ENCODE results near the gene ZNF445.

ZNF445 gene

DNA sequence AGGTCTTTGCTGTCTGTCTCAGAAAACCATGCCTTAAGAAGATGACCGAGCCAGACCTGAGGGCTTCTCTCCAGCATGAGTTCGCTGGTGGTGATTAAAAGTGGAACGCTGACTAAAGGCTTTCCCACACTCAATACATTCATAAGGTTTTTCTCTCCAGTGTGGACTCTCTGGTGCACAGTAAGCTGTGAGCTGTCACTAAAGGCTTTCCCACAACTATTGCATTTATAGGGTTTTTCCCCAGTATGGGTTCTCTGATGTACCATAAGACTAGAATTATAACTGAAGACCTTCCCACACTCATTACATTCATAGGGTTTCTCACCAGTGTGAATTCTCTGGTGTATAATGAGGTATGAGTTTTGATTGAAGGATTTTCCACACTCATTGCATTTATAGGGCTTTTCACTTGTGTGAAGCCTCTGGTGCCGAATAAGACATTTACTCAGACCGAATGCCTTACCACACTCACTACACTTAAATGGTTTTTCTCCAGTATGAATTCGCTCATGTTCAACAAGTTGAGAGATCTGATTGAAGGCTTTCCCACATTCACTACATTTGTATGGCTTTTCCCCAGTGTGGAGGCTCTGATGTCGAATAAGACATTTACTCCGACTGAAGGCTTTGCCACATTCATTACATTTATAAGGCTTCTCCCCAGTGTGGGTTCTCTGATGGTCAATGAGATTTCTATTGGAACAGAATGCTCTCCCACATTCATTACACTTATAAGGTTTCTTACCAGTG is 21.9 kb upstream of the ZNF445 start:
- no peak for ATAC-seq
- TF ChIP-seq, protein P1, sequence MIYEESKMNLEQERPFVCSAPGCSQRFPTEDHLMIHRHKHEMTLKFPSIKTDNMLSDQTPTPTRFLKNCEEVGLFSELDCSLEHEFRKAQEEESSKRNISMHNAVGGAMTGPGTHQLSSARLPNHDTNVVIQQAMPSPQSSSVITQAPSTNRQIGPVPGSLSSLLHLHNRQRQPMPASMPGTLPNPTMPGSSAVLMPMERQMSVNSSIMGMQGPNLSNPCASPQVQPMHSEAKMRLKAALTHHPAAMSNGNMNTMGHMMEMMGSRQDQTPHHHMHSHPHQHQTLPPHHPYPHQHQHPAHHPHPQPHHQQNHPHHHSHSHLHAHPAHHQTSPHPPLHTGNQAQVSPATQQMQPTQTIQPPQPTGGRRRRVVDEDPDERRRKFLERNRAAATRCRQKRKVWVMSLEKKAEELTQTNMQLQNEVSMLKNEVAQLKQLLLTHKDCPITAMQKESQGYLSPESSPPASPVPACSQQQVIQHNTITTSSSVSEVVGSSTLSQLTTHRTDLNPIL (CRISPR knock-in tag; IDR thresholded peaks at IDR 0.05; ENCODE audit: low read depth) = no peak

DNA sequence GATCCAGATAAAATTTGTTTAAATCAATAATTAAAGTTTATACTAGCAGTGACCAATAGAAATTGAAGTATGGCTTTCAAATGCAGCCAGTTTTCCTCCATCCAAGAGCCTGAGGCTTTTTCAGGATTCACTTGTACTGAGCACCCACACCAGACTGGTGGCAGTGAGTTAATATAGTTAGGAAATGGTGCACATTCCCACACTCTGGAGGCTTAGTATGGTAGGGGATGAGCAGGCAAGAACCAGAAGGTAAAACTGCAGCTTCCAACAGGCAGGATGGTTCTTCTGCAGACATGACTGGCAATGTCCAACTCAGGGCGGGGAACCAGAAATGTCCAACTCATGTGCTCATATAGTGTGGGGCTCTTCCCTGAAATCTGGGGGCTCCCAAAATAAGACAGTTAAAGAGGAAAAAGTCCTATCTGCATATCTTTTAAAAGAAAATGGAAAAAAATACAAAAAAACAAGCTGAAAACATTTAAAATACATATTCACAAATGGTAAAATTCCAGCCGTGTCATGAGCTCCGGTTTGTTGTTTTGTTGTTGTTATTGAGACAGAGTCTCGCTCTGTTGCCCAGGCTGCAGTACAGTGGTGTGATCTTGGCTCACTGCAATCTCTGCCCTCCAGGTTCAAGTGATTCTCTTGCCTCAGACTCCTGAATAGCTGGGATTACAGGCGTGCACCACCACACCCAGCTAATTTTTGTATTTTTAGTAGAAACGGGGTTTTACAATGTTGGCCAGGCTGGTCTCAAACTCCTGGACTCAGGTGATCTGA is 18.4 kb upstream of the ZNF445 start:
- no peak for ATAC-seq
- no peak for TF ChIP-seq ZC3H10 (CRISPR knock-in tag; IDR thresholded peaks at IDR 0.05)
- no peak for TF ChIP-seq ZNF8 (CRISPR knock-in tag; IDR thresholded peaks at IDR 0.05)
- TF ChIP-seq GLIS3 (CRISPR knock-in tag; IDR thresholded peaks at IDR 0.05) = no peak
- TF ChIP-seq PPARA (CRISPR knock-in tag; IDR thresholded peaks at IDR 0.05; ENCODE audit: borderline replicate concordance) = no peak

DNA sequence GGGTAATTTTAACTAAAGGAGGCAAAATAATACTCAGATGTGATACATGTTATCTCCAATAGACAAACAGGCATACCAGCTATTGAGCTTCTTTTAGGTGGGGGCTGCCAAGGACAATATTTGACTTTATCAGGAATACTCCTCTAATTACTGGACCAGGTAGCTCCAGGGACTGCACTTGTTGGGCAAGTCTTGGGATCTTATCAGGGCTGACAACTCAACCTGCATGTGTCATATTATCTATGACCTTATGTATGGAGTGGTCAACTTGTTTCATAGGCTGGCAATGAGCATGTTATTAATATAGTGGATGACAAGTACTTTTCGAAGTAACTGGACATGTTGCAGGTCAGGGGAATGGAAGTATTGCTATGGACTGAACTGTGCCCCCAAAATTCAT is 15.0 kb upstream of the ZNF445 start:
- TF ChIP-seq ISL1 (CRISPR knock-in tag; IDR thresholded peaks at IDR 0.05) = no peak
- TF ChIP-seq, protein P2, sequence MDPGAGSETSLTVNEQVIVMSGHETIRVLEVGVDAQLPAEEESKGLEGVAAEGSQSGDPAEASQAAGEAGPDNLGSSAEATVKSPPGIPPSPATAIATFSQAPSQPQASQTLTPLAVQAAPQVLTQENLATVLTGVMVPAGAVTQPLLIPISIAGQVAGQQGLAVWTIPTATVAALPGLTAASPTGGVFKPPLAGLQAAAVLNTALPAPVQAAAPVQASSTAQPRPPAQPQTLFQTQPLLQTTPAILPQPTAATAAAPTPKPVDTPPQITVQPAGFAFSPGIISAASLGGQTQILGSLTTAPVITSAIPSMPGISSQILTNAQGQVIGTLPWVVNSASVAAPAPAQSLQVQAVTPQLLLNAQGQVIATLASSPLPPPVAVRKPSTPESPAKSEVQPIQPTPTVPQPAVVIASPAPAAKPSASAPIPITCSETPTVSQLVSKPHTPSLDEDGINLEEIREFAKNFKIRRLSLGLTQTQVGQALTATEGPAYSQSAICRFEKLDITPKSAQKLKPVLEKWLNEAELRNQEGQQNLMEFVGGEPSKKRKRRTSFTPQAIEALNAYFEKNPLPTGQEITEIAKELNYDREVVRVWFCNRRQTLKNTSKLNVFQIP (CRISPR knock-in tag; IDR thresholded peaks at IDR 0.05; ENCODE audit: borderline replicate concordance, low read depth) = no peak
- TF ChIP-seq PPARA (CRISPR knock-in tag; IDR thresholded peaks at IDR 0.05; ENCODE audit: borderline replicate concordance) = no peak
- no peak for TF ChIP-seq TOX (CRISPR knock-in tag; IDR thresholded peaks at IDR 0.05; ENCODE audit: borderline replicate concordance)
- no peak for TF ChIP-seq ESRRG (CRISPR knock-in tag; IDR thresholded peaks at IDR 0.05)
- TF ChIP-seq, protein P3, sequence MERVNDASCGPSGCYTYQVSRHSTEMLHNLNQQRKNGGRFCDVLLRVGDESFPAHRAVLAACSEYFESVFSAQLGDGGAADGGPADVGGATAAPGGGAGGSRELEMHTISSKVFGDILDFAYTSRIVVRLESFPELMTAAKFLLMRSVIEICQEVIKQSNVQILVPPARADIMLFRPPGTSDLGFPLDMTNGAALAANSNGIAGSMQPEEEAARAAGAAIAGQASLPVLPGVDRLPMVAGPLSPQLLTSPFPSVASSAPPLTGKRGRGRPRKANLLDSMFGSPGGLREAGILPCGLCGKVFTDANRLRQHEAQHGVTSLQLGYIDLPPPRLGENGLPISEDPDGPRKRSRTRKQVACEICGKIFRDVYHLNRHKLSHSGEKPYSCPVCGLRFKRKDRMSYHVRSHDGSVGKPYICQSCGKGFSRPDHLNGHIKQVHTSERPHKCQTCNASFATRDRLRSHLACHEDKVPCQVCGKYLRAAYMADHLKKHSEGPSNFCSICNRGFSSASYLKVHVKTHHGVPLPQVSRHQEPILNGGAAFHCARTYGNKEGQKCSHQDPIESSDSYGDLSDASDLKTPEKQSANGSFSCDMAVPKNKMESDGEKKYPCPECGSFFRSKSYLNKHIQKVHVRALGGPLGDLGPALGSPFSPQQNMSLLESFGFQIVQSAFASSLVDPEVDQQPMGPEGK (CRISPR knock-in tag; IDR thresholded peaks at IDR 0.05; ENCODE audit: borderline replicate concordance) = no peak
- no peak for TF ChIP-seq ZNF565 (CRISPR knock-in tag; conservative IDR thresholded peaks at IDR 0.05; ENCODE audit: low read depth)
- no peak for TF ChIP-seq ZFP30 (CRISPR knock-in tag; IDR thresholded peaks at IDR 0.05)
- TF ChIP-seq SNAI2 (CRISPR knock-in tag; IDR thresholded peaks at IDR 0.05) = no peak
- TF ChIP-seq ARNTL (CRISPR knock-in tag; IDR thresholded peaks at IDR 0.05; ENCODE audit: borderline replicate concordance, low read depth) = no peak
- no peak for TF ChIP-seq ZNF70 (CRISPR knock-in tag; IDR thresholded peaks at IDR 0.05)
- TF ChIP-seq, protein P1 (CRISPR knock-in tag; IDR thresholded peaks at IDR 0.05; ENCODE audit: low read depth) = no peak
- TF ChIP-seq BACH2 (CRISPR knock-in tag; IDR thresholded peaks at IDR 0.05; ENCODE audit: borderline replicate concordance) = no peak
- no peak for TF ChIP-seq ZFP3 (CRISPR knock-in tag; IDR thresholded peaks at IDR 0.05)
- no peak for TF ChIP-seq TCF4 (CRISPR knock-in tag; IDR thresholded peaks at IDR 0.05; ENCODE audit: borderline replicate concordance)
- no peak for TF ChIP-seq RARB (CRISPR knock-in tag; IDR thresholded peaks at IDR 0.05)
- TF ChIP-seq ZNF8 (CRISPR knock-in tag; IDR thresholded peaks at IDR 0.05) = no peak
- no peak for TF ChIP-seq ZC3H10 (CRISPR knock-in tag; IDR thresholded peaks at IDR 0.05)
- ATAC-seq = no peak

DNA sequence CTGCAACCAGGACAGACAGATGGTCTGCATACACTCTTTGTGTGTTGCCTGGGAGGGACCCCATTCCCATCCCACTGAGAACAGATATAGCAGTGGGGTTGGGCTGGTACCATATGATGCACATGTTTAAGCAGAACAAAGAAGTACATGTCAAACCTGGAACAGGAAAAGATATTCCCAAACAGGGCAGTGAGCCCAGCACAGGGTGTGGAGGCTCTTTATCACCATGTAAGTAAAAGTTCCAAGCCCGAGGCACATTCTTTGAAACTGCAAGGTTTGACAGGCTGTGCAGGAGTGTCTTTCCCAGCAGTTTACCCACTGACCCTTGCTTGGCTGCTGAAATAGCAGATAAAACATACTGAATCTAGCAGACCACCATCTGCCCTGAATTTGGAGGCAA is 5.3 kb upstream of the ZNF445 start:
- no peak for ATAC-seq
- TF ChIP-seq, protein P3 (CRISPR knock-in tag; IDR thresholded peaks at IDR 0.05; ENCODE audit: borderline replicate concordance) = no peak
- TF ChIP-seq GLIS3 (CRISPR knock-in tag; IDR thresholded peaks at IDR 0.05) = no peak
- no peak for TF ChIP-seq ISL1 (CRISPR knock-in tag; IDR thresholded peaks at IDR 0.05)
- TF ChIP-seq, protein P2 (CRISPR knock-in tag; IDR thresholded peaks at IDR 0.05; ENCODE audit: borderline replicate concordance, low read depth) = no peak
- TF ChIP-seq CSDC2 (CRISPR knock-in tag; IDR thresholded peaks at IDR 0.05) = no peak
- TF ChIP-seq TOX (CRISPR knock-in tag; IDR thresholded peaks at IDR 0.05; ENCODE audit: borderline replicate concordance) = no peak
- no peak for TF ChIP-seq BACH2 (CRISPR knock-in tag; IDR thresholded peaks at IDR 0.05; ENCODE audit: borderline replicate concordance)
- TF ChIP-seq ARNTL (CRISPR knock-in tag; IDR thresholded peaks at IDR 0.05; ENCODE audit: borderline replicate concordance, low read depth) = no peak
- TF ChIP-seq, protein P4, sequence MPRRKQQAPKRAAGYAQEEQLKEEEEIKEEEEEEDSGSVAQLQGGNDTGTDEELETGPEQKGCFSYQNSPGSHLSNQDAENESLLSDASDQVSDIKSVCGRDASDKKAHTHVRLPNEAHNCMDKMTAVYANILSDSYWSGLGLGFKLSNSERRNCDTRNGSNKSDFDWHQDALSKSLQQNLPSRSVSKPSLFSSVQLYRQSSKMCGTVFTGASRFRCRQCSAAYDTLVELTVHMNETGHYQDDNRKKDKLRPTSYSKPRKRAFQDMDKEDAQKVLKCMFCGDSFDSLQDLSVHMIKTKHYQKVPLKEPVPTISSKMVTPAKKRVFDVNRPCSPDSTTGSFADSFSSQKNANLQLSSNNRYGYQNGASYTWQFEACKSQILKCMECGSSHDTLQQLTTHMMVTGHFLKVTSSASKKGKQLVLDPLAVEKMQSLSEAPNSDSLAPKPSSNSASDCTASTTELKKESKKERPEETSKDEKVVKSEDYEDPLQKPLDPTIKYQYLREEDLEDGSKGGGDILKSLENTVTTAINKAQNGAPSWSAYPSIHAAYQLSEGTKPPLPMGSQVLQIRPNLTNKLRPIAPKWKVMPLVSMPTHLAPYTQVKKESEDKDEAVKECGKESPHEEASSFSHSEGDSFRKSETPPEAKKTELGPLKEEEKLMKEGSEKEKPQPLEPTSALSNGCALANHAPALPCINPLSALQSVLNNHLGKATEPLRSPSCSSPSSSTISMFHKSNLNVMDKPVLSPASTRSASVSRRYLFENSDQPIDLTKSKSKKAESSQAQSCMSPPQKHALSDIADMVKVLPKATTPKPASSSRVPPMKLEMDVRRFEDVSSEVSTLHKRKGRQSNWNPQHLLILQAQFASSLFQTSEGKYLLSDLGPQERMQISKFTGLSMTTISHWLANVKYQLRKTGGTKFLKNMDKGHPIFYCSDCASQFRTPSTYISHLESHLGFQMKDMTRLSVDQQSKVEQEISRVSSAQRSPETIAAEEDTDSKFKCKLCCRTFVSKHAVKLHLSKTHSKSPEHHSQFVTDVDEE (CRISPR knock-in tag; IDR thresholded peaks at IDR 0.05) = no peak
